Muscle layer of duodenum (tissue), 2 donors: ENCODE data around the gene ASS1.
"Not testable (repeated sequence)": the region's sequence is repeated elsewhere in the genome, so short reads cannot be mapped to it uniquely, and the experiment has no call there.

Experiments used
- H3K27ac ChIP-seq: one replicate; pipeline ENCODE4 v1.7.0; 2013; ENCODE audit warnings: mild to moderate bottlenecking, low read length
- H3K27me3 ChIP-seq: one replicate; pipeline ENCODE4 v1.7.0; 2013; ENCODE audit warnings: low read depth, mild to moderate bottlenecking, control low read depth, low read length
- H3K36me3 ChIP-seq, 2 donors: one replicate each; pipeline ENCODE4 v1.7.0; 2013; ENCODE audit warnings: low read length in 2 of 2, control low read depth in 1 of 2, mild to moderate bottlenecking in 1 of 2; ENCODE audit not compliant: insufficient read depth in 2 of 2, control insufficient read depth in 1 of 2
- H3K4me1 ChIP-seq, 2 donors: one replicate each; pipeline ENCODE4 v1.7.0; 2013; ENCODE audit warnings: low read length in 2 of 2, mild to moderate bottlenecking in 2 of 2, control low read depth in 1 of 2, moderate library complexity in 1 of 2; ENCODE audit not compliant: insufficient read depth in 2 of 2, control insufficient read depth in 1 of 2
- H3K4me3 ChIP-seq, 2 donors: one replicate each; pipeline ENCODE4 v1.7.0; 2013; ENCODE audit warnings: low read length in 2 of 2, low read depth in 1 of 2, mild to moderate bottlenecking in 1 of 2
- H3K9me3 ChIP-seq, 2 donors: one replicate each; pipeline ENCODE4 v1.7.0; 2013; ENCODE audit warnings: low read length in 2 of 2, control low read depth in 1 of 2, mild to moderate bottlenecking in 1 of 2; ENCODE audit not compliant: control insufficient read depth in 1 of 2
- donor health status: healthy.

ASS1 gene

GRCh38 chr9:130429831-130430230 lies 14.9 kb upstream of the ASS1 start:
- peaks cover 0 to 57% of the 10 kb centered on the region in 2 donors for H3K36me3 ChIP-seq
- no peaks in the 10 kb centered on the region for H3K27me3 ChIP-seq
- H3K4me1 ChIP-seq, result peaks cover 0 to 11% of the 10 kb centered on the region in 2 donors
- H3K27ac ChIP-seq, result no peak overlapping the region
- no peak overlapping the region for H3K4me3 ChIP-seq
- H3K9me3 ChIP-seq, result no peaks in the 10 kb centered on the region

DNA sequence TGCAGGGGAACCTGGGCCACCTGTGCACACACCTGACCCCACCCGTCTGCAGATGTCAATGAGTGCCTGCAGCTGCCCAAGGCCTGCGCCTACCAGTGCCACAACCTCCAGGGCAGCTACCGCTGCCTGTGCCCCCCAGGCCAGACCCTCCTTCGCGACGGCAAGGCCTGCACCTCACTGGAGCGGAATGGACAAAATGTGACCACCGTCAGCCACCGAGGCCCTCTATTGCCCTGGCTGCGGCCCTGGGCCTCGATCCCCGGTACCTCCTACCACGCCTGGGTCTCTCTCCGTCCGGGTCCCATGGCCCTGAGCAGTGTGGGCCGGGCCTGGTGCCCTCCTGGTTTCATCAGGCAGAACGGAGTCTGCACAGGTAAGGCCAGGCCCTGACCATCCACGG lies 14.5 kb upstream of the ASS1 start:
- H3K27me3 ChIP-seq, result no peaks in the 10 kb centered on the region

GRCh38 chr9:130430734-130431535 lies 13.8 kb upstream of the ASS1 start:
- Histone ChIP-seq H3K27ac (no peak overlapping the region), H3K27me3 (no peaks in the 10 kb centered on the region), H3K4me1 (peaks cover 0 to 11% of the 10 kb centered on the region in 2 donors), H3K4me3 (no peak overlapping the region), H3K36me3 (peaks cover 0 to 46% of the 10 kb centered on the region in 2 donors), H3K9me3 (no peaks in the 10 kb centered on the region)

More for the DNA sequence above, 14.5 kb upstream of the ASS1 start:
- Histone ChIP-seq H3K4me3 (no peak overlapping the region), H3K4me1 (peaks cover 0 to 11% of the 10 kb centered on the region in 2 donors), H3K9me3 (no peaks in the 10 kb centered on the region), H3K27ac (no peak overlapping the region), H3K36me3 (peaks cover 0 to 53% of the 10 kb centered on the region in 2 donors)

- Histone ChIP-seq H3K36me3 (peaks cover 0 to 41% of the 10 kb centered on the region in 2 donors), H3K9me3 (no peaks in the 10 kb centered on the region), H3K27ac (no peak overlapping the region), H3K4me1 (peaks cover 0 to 11% of the 10 kb centered on the region in 2 donors), H3K4me3 (no peak overlapping the region), H3K27me3 (no peaks in the 10 kb centered on the region)
Measured at GRCh38 chr9:130431536-130432303, 13.0 kb upstream of the ASS1 start.

DNA sequence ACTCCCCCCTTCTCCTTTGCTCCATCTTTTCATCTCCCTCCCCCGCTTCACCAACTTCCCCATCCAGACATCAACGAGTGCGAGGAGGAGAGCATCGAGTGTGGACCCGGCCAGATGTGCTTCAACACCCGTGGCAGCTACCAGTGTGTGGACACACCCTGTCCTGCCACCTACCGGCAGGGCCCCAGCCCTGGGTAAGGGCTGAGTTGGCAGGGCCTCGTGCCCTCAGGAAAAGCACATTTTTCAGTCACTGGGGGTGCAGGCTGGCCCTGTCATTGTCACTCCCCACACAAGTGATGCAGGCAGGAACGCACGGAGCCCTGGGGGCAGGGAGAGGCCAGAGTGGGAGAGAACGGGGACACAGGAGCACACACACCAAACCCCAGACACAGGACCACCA lies 12.4 kb upstream of the ASS1 start:
- Histone ChIP-seq H3K9me3 (no peaks in the 10 kb centered on the region), H3K27ac (no peak overlapping the region), H3K4me1 (peaks cover 0 to 11% of the 10 kb centered on the region in 2 donors), H3K4me3 (no peak overlapping the region), H3K36me3 (peaks cover 0 to 35% of the 10 kb centered on the region in 2 donors), H3K27me3 (no peaks in the 10 kb centered on the region)

GRCh38 chr9:130432796-130433167 lies 12.0 kb upstream of the ASS1 start:
- no peaks in the 10 kb centered on the region for H3K9me3 ChIP-seq
- H3K36me3 ChIP-seq, result peaks cover 0 to 30% of the 10 kb centered on the region in 2 donors
- H3K4me1 ChIP-seq, result peaks cover 0 to 11% of the 10 kb centered on the region in 2 donors
- H3K27me3 ChIP-seq, result no peaks in the 10 kb centered on the region
- H3K4me3 ChIP-seq, result peak overlapping the region in 1 of 2 donors; percentile 50
- no peak overlapping the region for H3K27ac ChIP-seq

DNA sequence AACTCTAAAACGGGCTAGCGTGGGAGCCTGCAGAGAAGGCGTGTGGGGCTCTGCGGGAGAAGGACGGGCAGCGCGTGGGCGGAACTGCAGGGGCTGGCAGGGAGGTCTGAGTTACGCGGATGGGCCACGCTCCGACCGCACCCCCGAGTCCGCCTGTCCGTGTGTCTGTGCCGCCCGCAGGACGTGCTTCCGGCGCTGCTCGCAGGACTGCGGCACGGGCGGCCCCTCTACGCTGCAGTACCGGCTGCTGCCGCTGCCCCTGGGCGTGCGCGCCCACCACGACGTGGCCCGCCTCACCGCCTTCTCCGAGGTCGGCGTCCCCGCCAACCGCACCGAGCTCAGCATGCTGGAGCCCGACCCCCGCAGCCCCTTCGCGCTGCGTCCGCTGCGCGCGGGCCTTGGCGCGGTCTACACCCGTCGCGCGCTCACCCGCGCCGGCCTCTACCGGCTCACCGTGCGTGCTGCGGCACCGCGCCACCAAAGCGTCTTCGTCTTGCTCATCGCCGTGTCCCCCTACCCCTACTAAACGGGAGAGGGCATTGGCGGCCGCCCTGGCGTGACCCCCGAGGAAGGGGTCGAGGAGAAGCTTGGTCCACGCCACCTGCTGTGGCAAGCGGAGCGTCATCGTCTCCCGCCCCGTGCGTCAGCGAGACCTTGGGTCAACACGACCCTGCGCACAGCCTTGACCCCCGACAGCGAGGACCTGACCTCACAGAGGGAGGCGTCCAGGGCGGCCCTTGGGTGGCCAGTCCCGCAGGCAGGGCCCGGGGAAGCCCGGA lies 11.4 kb upstream of the ASS1 start:
- H3K27ac ChIP-seq, result no peak overlapping the region
- H3K9me3 ChIP-seq, result no peaks in the 10 kb centered on the region
- H3K27me3 ChIP-seq, result no peaks in the 10 kb centered on the region
- H3K4me1 ChIP-seq, result peaks cover 0 to 11% of the 10 kb centered on the region in 2 donors
- H3K36me3 ChIP-seq, result peaks cover 0 to 28% of the 10 kb centered on the region in 2 donors
- H3K4me3 ChIP-seq, result peak overlapping the region in 1 of 2 donors; percentile 50

DNA sequence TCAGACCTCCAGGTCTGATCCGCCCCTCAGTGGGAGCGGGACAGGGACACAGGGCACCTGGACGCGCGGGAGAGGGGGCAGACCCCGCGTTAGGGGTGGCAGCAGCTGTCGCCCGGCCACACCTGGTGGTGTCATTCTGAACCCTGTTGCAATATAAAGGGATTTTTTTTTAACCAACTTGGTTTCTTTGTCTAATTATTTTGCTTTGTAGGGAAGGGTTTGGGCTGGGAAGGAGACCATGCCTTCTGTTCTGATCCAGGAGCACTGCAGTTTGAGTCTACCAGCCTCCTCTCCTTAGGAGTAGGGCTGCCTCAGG lies 10.9 kb upstream of the ASS1 start:
- Histone ChIP-seq H3K4me1 (peaks cover 0 to 11% of the 10 kb centered on the region in 2 donors), H3K4me3 (no peak overlapping the region), H3K27me3 (no peaks in the 10 kb centered on the region), H3K36me3 (peaks cover 0 to 24% of the 10 kb centered on the region in 2 donors), H3K27ac (no peak overlapping the region), H3K9me3 (no peaks in the 10 kb centered on the region)

- not testable (repeated sequence) for H3K27me3 ChIP-seq, H3K27ac ChIP-seq, H3K9me3 ChIP-seq
Measured at GRCh38 chr9:130434656-130435055, 10.1 kb upstream of the ASS1 start.

GRCh38 chr9:130437011-130437789 lies 7.6 kb upstream of the ASS1 start:
- Histone ChIP-seq H3K4me3 (no peak overlapping the region), H3K27me3 (no peaks in the 10 kb centered on the region), H3K9me3 (peaks cover 0 to 8% of the 10 kb centered on the region in 2 donors), H3K4me1 (peaks cover 0 to 11% of the 10 kb centered on the region in 2 donors), H3K27ac (no peak overlapping the region), H3K36me3 (no peaks in the 10 kb centered on the region)

More at GRCh38 chr9:130434656-130435055, 10.1 kb upstream of the ASS1 start:
- Histone ChIP-seq H3K36me3 (peaks cover 0 to 19% of the 10 kb centered on the region in 2 donors), H3K4me1 (peaks cover 0 to 11% of the 10 kb centered on the region in 2 donors)
- H3K4me3 ChIP-seq, result not testable (repeated sequence)
